Epidermal melanocyte (primary cell): ENCODE measurements around the gene ACTN3.
"Not testable (repeated sequence)": the region's sequence is repeated elsewhere in the genome, so short reads cannot be mapped to it uniquely, and the experiment has no call there.

Experiments
- DNase-seq: peaks from one replicate; pipeline ENCODE4 v3.0.0; 2011; ENCODE audit warnings: low spot score; ENCODE audit not compliant: insufficient read length

ACTN3 gene

DNA sequence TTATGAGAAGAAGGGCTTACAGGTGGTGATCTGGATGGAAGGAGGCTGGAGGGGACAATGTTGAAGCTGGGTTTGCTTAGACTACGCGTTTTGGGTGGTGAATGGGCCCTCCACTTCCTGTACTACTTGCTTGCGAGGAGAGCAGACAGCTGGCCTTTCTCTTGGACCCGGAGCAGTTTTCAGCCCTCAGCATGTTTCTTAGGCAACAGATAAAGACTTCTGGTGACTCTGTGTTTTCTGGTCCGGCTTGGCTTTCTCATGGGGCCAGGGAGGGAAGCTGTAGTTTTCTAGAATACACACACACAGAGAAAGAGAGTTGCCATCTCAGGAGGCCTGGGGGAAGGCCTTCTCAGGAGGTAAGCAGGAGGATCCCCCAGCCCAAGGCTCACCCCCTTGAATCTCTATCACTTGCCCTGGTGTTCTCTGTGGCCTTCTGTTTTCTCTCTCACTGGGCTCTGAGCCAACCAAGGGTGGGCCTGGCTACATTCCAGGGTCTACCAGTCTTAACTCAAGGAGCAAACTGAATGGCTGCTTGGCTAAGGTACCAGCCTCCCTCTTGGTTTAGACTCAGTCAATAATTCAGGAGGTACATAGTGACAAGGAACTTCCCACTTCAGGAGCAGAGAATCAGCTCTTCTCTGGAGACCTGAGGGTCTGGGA lies 48.7 kb downstream of the ACTN3 start:
- peak; percentile 24 for DNase-seq

DNA sequence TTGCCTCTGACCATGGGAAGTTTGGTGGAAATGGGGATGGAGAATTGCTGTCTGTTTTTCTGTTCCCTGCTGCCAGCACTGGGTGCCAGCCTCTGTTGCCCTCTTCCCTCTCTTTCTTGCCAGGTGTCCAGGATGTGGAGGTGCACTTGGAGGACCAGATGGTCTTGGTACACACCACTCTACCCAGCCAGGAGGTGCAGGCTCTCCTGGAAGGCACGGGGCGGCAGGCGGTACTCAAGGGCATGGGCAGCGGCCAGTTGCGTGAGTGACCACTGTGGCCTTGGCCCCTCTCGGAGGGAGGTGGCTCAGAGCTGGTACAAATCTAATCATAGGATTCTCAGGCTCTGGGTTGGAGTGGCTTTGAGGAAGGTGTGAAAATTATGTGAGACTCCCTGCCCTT lies 52.3 kb downstream of the ACTN3 start:
- no peak for DNase-seq

DNA sequence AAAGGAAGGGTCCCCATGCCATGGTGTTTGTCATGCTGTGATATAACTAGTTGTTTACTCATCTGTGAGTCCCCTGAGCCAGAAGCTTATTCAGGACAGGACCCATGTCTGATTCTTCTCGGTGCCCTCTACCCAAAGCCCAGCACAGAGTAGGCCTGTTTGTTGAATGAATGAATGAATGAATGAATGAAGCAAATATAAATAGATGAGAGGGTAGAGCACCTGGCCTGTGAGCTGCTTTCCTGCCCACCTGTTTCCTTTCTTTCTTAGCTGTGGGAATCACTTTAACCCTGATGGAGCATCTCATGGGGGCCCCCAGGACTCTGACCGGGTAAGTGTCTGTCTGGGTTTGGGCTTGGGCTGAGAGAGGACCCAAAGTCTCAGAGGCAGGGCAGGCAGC lies 53.5 kb downstream of the ACTN3 start:
- no peak for DNase-seq

- no peak for DNase-seq
Measured at GRCh38 chr11:66600631-66601233, 54.0 kb downstream of the ACTN3 start.

- no peak for DNase-seq
Measured at GRCh38 chr11:66603072-66603471, 56.4 kb downstream of the ACTN3 start.

DNA sequence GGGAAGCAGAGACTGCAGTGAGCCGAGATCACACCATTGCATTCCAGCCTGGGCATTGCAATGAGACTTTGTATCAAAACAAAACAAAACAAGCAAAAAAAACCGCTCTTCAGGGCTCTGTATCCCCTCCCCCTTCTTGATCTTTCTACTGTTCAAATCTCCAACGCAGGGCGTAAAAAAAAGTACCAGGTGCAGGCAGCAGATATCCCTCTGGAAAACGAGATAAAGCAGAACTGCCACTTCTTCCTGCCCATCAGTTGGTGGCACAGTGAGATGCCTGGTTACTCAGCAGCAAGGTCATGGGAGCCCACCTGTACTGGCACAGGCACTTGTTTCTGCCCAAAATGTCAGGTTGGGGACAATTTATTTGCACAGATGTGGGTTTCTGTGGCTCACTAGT lies 57.5 kb downstream of the ACTN3 start:
- DNase-seq = no peak

DNA sequence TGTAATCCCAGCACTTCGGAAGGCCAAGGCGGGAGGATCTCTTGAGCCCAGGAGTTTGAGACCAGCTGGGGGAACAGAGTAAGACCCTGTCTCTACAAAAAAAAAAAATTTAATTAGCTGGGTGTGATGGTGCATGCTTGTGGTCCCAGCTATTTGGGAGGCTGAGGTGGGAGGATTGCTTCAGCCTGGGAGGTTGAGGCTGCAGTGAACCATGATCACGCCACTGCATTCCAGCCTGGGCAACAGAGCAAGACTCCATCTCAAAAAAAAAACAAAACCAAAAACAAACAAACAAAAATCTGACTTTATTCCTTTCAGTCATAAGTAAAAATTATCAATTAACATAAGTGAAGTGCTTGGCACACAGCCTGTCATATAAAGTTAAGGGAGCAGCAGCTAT lies 59.9 kb downstream of the ACTN3 start:
- not testable (repeated sequence) for DNase-seq

- no peak for DNase-seq
Measured at GRCh38 chr11:66607126-66607834, 60.6 kb downstream of the ACTN3 start.

GRCh38 chr11:66609721-66610617 lies 63.3 kb downstream of the ACTN3 start:
- DNase-seq = no peak

DNA sequence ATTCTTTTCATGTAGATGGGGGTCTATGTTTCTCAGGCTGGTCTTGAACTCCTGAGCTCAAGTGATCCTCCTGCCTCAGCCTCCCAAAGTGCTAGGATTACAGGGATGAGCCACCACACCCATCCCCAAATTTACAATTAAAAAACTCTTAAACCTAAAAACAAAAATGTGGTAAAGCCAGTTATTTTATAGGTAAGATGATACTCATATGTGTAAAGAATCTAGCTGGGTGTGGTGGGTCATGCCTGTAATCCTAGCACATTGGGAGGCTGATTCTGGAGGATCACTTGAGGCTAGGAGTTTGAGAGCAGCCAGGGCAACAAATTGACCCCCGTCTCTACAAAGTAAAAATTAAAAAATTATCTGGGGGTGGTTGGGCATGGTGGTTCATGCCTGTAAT lies 65.8 kb downstream of the ACTN3 start:
- DNase-seq = no peak
